Bronchial epithelial cell (primary cell): ENCODE measurements around the gene NUP88. TPM values are rescaled to one million over a fixed set of nuclear protein-coding genes. Genes with fewer than 3 reads are reported as not detected.
"Not testable (repeated sequence)": the region's sequence is repeated elsewhere in the genome, so short reads cannot be mapped to it uniquely, and the experiment has no call there.

Source experiments
- DNase-seq: peaks from one replicate; pipeline ENCODE4 v3.0.0-alpha.2; 2010; ENCODE audit warnings: low read depth
- FAIRE-seq: peaks from 2 replicates; lab custom pipeline; 2011; peaks lifted over from hg19 to GRCh38; lab: Jason Lieb, UNC
- H3K27me3 ChIP-seq: 2 replicates; pipeline ENCODE4 v1.5.1; 2011; ENCODE audit warnings: low read length; ENCODE audit not compliant: control insufficient read depth, insufficient read depth
- H3K36me3 ChIP-seq: 2 replicates; pipeline ENCODE4 v1.5.1; 2011; ENCODE audit warnings: low read length; ENCODE audit not compliant: control insufficient read depth, insufficient read depth
- H3K4me3 ChIP-seq: 2 replicates; pipeline ENCODE4 v1.5.1; 2011; ENCODE audit warnings: mild to moderate bottlenecking, low read depth, low read length, control low read depth
- total RNA-seq: library from RNA; depleted of rRNA; stranded (reverse); fragments of >200 nt; gene quantifications from 2 replicates; pipeline ENCODE4 v1.2.1, GENCODE V29; 2014
- TF ChIP-seq, protein P1 (sequence below): IDR thresholded peaks from 2 replicates; pipeline ENCODE4 v1.5.1; 2011; ENCODE audit warnings: mild to moderate bottlenecking, moderate library complexity, low read length, control low read depth, inconsistent platforms; ENCODE audit not compliant: insufficient read depth, severe bottlenecking

Gene NUP88
- total RNA-seq, 1 donor from 2014 or later = 82.1 TPM

DNA sequence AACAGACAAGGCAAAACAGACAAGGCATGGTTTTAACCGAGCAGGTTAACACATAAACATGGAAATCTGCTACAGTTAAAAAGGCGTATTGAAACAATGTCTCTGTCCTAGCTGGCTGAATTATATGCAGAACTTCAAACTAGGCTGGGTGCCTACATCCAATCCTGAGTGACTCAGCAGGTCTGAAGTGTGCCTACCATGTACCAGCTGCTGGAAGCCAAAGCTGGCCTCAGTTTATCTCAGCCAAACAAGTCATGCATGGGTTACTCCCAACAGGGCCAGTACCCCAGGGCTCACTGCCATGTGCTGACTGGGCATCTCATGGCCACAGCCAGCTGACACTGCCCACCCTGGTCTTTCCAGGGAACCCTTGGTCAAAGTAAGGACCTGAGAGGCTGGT lies 15.5 kb upstream of the NUP88 start:
- FAIRE-seq (no peak), DNase-seq (no peak)
- Histone ChIP-seq H3K4me3 (no peak overlapping the region), H3K27me3 (no peaks in the 10 kb centered on the region), H3K36me3 (peaks cover 23% of the 10 kb centered on the region)
- TF ChIP-seq, protein P1, sequence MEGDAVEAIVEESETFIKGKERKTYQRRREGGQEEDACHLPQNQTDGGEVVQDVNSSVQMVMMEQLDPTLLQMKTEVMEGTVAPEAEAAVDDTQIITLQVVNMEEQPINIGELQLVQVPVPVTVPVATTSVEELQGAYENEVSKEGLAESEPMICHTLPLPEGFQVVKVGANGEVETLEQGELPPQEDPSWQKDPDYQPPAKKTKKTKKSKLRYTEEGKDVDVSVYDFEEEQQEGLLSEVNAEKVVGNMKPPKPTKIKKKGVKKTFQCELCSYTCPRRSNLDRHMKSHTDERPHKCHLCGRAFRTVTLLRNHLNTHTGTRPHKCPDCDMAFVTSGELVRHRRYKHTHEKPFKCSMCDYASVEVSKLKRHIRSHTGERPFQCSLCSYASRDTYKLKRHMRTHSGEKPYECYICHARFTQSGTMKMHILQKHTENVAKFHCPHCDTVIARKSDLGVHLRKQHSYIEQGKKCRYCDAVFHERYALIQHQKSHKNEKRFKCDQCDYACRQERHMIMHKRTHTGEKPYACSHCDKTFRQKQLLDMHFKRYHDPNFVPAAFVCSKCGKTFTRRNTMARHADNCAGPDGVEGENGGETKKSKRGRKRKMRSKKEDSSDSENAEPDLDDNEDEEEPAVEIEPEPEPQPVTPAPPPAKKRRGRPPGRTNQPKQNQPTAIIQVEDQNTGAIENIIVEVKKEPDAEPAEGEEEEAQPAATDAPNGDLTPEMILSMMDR = no peak

DNA sequence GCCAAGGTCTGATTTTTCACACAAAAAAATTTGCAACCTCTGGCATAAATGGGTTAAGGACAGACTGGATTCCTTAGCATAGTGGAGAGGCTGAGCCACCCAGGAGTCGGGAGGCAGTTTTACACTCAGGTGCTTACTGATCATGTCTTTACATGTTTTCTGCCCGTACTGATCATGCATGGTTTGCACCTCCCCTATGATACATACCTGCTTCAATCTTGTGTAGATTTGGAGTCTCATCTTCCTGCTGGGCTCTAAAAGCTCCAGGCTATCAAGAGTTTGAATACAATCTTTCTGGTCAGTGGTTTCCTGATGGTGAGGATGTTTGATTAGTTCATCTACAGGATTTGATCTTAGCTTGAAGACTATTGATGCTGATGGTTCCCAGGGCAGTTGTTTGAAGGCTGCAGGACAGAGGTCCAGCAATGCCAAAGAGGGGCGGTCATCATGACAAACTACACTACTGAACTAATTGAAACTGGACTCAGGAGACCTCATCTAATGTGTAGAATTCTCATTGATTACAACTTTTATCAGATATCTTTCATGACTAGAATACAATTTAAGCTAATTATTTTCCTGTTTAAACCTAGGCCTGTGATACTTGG lies 12.6 kb upstream of the NUP88 start:
- Histone ChIP-seq H3K27me3 (no peaks in the 10 kb centered on the region), H3K4me3 (no peak overlapping the region), H3K36me3 (peaks cover 29% of the 10 kb centered on the region)
- TF ChIP-seq, protein P1 = no peak
- peak; percentile 66 for FAIRE-seq
- peak; percentile 92 for DNase-seq

DNA sequence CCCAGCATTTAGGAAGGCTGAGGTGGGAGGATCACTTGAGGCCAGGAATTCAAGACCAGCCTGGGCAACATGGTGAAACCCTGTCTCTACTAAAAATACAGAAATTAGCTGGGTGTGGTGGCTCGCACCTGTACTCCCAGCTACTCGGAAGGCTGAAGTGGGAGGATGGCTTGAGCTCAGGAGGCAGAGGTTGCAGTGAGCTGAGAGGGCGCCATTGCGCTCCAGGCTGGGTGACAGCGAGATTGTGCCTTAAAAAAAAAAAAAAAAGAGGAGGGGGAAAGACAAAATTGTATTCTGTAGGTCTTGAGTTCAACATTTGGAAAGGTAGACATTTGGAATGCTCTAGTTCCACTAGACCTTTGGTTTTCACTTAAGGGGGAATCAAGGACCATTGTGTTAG lies 11.8 kb upstream of the NUP88 start:
- DNase-seq, H3K4me3 ChIP-seq, H3K27me3 ChIP-seq, FAIRE-seq: not testable (repeated sequence)
- H3K36me3 ChIP-seq = peaks cover 29% of the 10 kb centered on the region

DNA sequence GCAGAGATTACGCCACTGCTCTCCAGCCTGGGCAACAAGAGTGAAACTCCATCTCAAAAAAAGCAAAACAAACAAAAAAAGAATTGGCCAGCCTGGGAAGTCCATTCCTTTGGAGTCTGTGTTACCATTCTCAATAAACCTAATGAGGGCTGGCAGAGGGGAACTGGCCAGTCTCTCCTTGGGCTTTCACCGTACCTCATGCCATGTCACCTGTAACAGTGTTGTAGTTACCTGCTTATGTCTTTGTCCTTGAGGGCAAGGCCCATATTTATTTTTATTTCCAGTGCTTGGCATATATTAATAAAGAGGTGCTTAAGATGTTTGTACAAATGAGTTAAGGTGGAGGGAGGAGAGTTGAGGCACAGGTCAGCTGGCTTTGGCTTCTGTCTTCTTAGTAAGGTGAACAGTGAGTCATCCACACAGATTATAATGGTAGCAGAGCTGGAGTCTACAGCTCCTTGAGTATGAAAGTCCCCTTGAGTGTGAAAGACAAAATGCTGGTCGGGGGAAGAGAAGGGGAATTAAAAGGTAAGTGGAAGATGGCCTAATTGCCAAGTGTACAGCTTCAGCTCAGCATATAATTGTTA lies 11.0 kb upstream of the NUP88 start:
- FAIRE-seq (no peak), DNase-seq (peak; percentile 43)
- no peaks in the 10 kb centered on the region for H3K27me3 ChIP-seq
- H3K36me3 ChIP-seq = peaks cover 32% of the 10 kb centered on the region
- TF ChIP-seq, protein P1 = no peak
- no peak overlapping the region for H3K4me3 ChIP-seq

DNA sequence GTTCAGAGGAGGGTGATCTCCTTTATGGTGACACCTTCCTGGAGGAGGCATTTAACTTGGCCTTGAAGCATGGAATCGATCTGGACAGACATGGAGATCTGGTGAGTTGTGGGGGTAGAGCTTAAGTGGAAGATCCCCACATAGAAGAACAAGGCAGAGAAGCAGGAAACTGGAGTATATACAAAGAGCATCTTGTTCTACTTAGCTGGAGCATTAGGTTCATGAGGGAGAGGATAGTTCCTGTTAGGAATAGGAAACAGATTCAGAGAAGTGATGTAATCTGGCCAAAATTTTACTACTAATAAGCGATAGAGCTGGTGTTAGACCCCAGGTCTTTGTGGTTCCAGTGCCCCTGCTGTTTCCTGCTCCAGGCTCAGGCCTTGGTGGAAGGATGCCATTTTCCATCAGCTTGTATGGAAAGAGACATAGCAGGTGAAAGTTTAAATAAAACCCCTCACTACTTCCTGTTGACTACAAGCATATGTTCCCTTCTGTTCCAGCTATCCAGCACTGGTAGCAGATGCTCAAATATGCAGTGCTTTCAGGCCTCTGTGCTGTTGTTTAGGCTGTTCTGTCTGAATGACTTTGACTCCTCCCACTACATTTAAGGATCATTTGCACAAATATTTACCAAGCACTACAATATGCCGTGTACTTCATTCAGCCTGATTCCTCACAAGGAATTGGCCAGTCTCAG lies 9.9 kb upstream of the NUP88 start:
- Histone ChIP-seq H3K4me3 (no peak overlapping the region), H3K36me3 (peaks cover 27% of the 10 kb centered on the region), H3K27me3 (no peaks in the 10 kb centered on the region)
- TF ChIP-seq, protein P1 = no peak
- FAIRE-seq (no peak), DNase-seq (no peak)

DNA sequence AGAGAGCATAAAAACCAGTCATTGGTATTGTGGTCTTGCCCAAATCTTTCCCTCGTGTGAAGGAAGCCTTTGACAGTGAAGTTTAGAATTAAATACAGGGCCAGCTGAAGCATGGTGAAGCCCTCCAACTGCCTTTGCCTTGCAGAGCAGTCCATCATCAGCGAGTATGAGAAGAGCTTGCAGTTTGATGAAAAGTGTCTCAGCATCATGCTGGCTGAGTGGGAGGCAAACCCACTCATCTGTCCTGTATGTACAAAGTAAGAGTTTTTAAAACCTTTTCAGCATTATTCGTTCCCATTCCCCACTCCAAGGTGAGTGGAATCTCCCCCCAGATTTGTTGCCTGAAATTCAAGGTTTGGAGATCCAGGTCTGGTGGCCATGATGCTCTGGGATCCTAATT lies 6.4 kb upstream of the NUP88 start:
- FAIRE-seq (peak; percentile 18), DNase-seq (no peak)
- no peaks in the 10 kb centered on the region for H3K27me3 ChIP-seq
- peaks cover 16% of the 10 kb centered on the region for H3K36me3 ChIP-seq
- H3K4me3 ChIP-seq = no peak overlapping the region
- TF ChIP-seq, protein P1 = no peak
